ENCODE results near the gene GADL1. TPM values are rescaled to one million over a fixed set of nuclear protein-coding genes. Genes with fewer than 3 reads are reported as not detected.

GADL1 gene
- polyA plus RNA-seq, 1 donor (not counting 4 experiments of a cell fraction or from before 2014, with no cell fraction given), result not detected

DNA sequence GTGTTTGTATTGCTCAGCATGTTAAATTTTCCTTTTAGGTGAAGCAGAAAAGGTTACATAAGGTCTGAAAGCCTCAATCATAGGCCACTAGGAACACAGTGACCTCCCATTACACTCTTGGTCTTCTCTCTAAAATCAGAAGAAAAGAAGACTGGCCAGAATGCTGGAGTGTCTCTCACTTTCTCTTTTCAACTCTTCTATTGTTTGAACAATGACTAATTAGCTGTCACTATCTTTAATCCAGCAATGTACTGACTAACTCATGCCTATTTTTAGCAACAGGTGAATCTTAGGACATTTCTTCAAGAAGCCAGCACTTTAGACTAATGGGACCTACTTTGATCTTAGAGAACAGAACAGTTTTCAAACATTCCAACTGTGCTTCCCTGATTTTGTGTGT lies 145.2 kb downstream of the GADL1 start:
- no peak for DNase-seq (ENCODE audit: low read depth, low spot score)
- Histone ChIP-seq H4K20me1 (ENCODE audit: control insufficient read depth, extremely low read depth, insufficient read depth, low read length) (no peaks in the 10 kb centered on the region), H3K4me2 (ENCODE audit: control insufficient read depth, extremely low read depth, insufficient read depth, low read depth, low read length) (no peak overlapping the region), H3K36me3 (ENCODE audit: control insufficient read depth in 2 of 2, extremely low read depth in 1 of 2, insufficient read depth in 2 of 2, low read length in 2 of 2) (no peaks in the 10 kb centered on the region), H2AFZ (ENCODE audit: control insufficient read depth, low read length) (no peak overlapping the region), H3K9ac (ENCODE audit: control insufficient read depth, extremely low read depth, insufficient read depth, low read length) (no peak overlapping the region), H3K4me3 (ENCODE audit: control insufficient read depth in 2 of 3, extremely low read depth in 1 of 3, insufficient read depth in 2 of 3, low read depth in 1 of 3, low read length in 3 of 3) (no peak overlapping the region), H3K9me3 (ENCODE audit: control insufficient read depth, low read depth, low read length) (no peaks in the 10 kb centered on the region), H3K27me3 (ENCODE audit: control insufficient read depth, extremely low read depth, insufficient read depth, low read length) (no peaks in the 10 kb centered on the region), H3K9me1 (ENCODE audit: control insufficient read depth, extremely low read depth, insufficient read depth, low read length) (no peaks in the 10 kb centered on the region), H3K27ac (ENCODE audit: control insufficient read depth, insufficient read depth, low read length) (no peak overlapping the region), H3K79me2 (ENCODE audit: control insufficient read depth, insufficient read depth, low read length) (no peaks in the 10 kb centered on the region), H3K4me1 (ENCODE audit: control insufficient read depth, extremely low read depth, insufficient read depth, low read length) (peaks cover 14% of the 10 kb centered on the region)
- peak; percentile 48 for FAIRE-seq
- TF ChIP-seq, protein P1, sequence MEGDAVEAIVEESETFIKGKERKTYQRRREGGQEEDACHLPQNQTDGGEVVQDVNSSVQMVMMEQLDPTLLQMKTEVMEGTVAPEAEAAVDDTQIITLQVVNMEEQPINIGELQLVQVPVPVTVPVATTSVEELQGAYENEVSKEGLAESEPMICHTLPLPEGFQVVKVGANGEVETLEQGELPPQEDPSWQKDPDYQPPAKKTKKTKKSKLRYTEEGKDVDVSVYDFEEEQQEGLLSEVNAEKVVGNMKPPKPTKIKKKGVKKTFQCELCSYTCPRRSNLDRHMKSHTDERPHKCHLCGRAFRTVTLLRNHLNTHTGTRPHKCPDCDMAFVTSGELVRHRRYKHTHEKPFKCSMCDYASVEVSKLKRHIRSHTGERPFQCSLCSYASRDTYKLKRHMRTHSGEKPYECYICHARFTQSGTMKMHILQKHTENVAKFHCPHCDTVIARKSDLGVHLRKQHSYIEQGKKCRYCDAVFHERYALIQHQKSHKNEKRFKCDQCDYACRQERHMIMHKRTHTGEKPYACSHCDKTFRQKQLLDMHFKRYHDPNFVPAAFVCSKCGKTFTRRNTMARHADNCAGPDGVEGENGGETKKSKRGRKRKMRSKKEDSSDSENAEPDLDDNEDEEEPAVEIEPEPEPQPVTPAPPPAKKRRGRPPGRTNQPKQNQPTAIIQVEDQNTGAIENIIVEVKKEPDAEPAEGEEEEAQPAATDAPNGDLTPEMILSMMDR (optimal IDR thresholded peaks at IDR 0.05 in 1 of 3, IDR thresholded peaks at IDR 0.05 in 1 of 3, conservative IDR thresholded peaks at IDR 0.05 in 1 of 3; ENCODE audit: extremely low read depth in 1 of 3, insufficient read depth in 2 of 3, low read length in 3 of 3), result no peak
- no peak for TF ChIP-seq EZH2 (IDR thresholded peaks at IDR 0.05; ENCODE audit: low read length)
- dilution Hi-C loops (cut with MboI; ENCODE audit: extremely low pct_ligation_motif_present, low sequenced_read_pairs), result no loop called here

- no peak overlapping the region for H3K4me2 ChIP-seq (ENCODE audit: control insufficient read depth, extremely low read depth, insufficient read depth, low read depth, low read length)
- H3K79me2 ChIP-seq (ENCODE audit: control insufficient read depth, insufficient read depth, low read length), result no peaks in the 10 kb centered on the region
- no peaks in the 10 kb centered on the region for H4K20me1 ChIP-seq (ENCODE audit: control insufficient read depth, extremely low read depth, insufficient read depth, low read length)
- H3K27ac ChIP-seq (ENCODE audit: control insufficient read depth, insufficient read depth, low read length), result no peak overlapping the region
- no peak overlapping the region for H3K9ac ChIP-seq (ENCODE audit: control insufficient read depth, extremely low read depth, insufficient read depth, low read length)
- DNase-seq (ENCODE audit: low read depth, low spot score), result peak; percentile 38
- dilution Hi-C loops (cut with MboI; ENCODE audit: extremely low pct_ligation_motif_present, low sequenced_read_pairs), result no loop called here
- TF ChIP-seq, protein P1 (optimal IDR thresholded peaks at IDR 0.05 in 1 of 3, IDR thresholded peaks at IDR 0.05 in 1 of 3, conservative IDR thresholded peaks at IDR 0.05 in 1 of 3; ENCODE audit: extremely low read depth in 1 of 3, insufficient read depth in 2 of 3, low read length in 3 of 3), result peak; percentile 44 to 67 (median 62)
- TF ChIP-seq EZH2 (IDR thresholded peaks at IDR 0.05; ENCODE audit: low read length), result no peak
- H3K27me3 ChIP-seq (ENCODE audit: control insufficient read depth, extremely low read depth, insufficient read depth, low read length), result no peaks in the 10 kb centered on the region
- H3K36me3 ChIP-seq (ENCODE audit: control insufficient read depth in 2 of 2, extremely low read depth in 1 of 2, insufficient read depth in 2 of 2, low read length in 2 of 2), result no peaks in the 10 kb centered on the region
- H2AFZ ChIP-seq (ENCODE audit: control insufficient read depth, low read length), result no peak overlapping the region
- H3K4me1 ChIP-seq (ENCODE audit: control insufficient read depth, extremely low read depth, insufficient read depth, low read length), result peaks cover 14% of the 10 kb centered on the region
- no peak overlapping the region for H3K4me3 ChIP-seq (ENCODE audit: control insufficient read depth in 2 of 3, extremely low read depth in 1 of 3, insufficient read depth in 2 of 3, low read depth in 1 of 3, low read length in 3 of 3)
- no peaks in the 10 kb centered on the region for H3K9me1 ChIP-seq (ENCODE audit: control insufficient read depth, extremely low read depth, insufficient read depth, low read length)
- H3K9me3 ChIP-seq (ENCODE audit: control insufficient read depth, low read depth, low read length), result no peaks in the 10 kb centered on the region
- FAIRE-seq, result peak; percentile 85
These were observed 146.6 kb downstream of the GADL1 start for GRCh38 chr3:30747771-30748281.
